T-helper 1 cell treated with Interleukin-12 subunit alpha and Interleukin-12 subunit beta and Interleukin-4 antibody, amounts not matched to agents 30 ng/mL and 1 ng/mL, for 36 hours (primary cell): ENCODE results near the gene TEX54. TPM values are rescaled to one million over a fixed set of nuclear protein-coding genes. Genes with fewer than 3 reads are reported as not detected.

Experiments
- intact Hi-C: fragments of 100-400 bp; cut with micrococcal nuclease; formaldehyde crosslinking; loops from one replicate; pipeline ENCODE4 v1.15.1; 2024
- total RNA-seq: library from RNA; stranded (reverse); gene quantifications from 2 replicates; pipeline ENCODE4 v1.2.3, GENCODE V29; 2022

TEX54 gene
- total RNA-seq, 1 donor from 2014 or later = not detected

DNA sequence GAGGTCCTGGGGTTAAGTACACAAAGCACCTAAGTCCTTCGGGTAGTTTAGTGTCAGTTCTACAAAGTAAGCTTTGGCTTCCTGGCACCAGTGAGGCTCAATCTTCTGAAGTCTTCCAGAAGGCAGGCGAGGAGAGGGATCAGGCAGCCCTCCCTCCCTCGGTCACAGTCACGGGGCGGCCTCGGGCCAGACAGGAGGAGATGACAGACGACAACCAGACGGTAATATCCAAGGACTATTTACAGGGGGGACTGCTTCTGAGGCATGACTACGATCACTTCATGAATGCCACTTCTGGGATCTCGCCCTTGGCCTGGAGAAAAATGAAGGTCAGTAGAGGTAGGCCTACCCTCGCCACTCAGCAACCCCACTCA lies 40.5 kb downstream of the TEX54 start:
- intact Hi-C loops = loop anchor here (1.0 kb wide), 6 partner anchors 13 to 88 kb away; partner anchors contain the start of genes HNRNPUL2, NXF1, SLC3A2 and STX5

DNA sequence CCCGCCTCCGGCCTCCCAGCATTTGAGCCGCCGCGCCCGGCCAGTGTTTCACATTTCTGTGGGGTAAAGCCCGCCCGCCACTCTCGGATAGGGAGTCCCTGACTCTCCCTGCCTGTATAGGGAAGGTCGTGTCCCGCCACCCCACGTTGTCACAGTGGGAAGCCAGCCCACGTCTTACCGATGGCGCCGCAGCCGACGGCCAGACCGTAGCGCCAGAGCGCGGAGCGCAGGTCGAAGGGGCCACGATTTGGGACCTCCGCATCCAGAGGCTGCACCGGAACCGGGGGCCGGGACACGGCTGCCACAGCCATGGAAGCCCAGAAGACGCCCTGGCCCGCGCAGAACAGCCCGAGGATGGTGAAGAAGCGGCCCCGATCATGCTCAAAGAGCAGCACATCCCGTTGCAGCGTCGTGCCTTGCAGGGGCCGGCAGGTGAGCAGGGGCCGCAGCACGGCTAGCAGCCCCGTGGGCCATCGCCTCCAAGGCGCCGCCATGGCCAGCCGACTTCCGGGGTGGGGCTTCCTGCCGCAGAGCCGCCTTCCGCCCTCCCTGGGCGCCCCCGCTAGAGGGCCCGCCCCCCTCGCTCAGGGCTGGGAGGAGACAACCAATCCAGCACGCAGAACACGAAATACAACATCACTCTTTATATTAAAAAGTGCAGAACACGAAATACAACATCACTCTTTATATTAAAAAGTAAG lies 41.0 kb downstream of the TEX54 start, which contains the start of gene TMEM223:
TSS of gene TMEM223 (minus strand) at position 506 of the 701 bp plus-strand sequence. CDS start at position 494, 12 bp downstream.
- intact Hi-C loops = loop anchor here (1.0 kb wide), 6 partner anchors 14 to 89 kb away; partner anchors contain the start of genes HNRNPUL2, NXF1, SLC3A2 and STX5

DNA sequence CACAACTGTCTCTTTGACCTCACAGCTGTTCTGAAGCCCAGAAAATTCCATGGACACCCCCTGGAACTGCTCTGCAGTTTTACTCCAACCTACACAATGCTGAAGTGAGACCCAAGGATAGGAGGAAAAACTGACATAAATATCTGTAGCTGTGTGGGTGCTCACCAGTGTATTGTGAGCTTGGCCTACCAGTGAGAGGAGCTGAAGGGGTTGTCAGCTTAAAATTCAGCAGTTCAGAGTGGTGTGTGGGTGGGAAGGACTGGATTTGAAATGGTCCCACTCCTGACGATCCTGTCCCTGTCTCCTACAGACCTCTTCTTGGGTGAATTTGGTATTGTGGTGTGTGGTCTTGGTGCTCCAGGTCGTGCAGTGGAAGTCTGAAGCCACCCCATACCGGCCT lies 43.1 kb downstream of the TEX54 start:
- intact Hi-C loops = no loop called here

DNA sequence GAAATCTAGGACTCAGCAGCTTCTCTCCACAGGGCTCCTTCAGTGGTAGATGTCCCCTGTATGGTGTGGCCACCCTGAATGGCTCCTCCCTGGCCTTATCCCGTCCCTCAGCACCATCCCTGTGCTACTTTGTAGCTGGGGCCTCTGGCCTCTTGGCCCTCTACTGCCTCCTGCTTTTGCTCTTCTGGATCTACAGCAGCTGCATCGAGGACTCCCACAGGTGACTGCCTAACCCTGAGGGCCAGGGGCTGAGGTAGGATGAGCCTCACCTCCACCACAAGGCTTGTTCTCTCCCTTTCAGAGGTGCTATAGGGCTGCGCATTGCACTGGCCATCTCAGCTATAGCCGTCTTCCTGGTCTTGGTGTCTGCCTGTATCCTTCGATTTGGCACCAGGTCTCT lies 43.6 kb downstream of the TEX54 start:
- intact Hi-C loops = no loop called here

DNA sequence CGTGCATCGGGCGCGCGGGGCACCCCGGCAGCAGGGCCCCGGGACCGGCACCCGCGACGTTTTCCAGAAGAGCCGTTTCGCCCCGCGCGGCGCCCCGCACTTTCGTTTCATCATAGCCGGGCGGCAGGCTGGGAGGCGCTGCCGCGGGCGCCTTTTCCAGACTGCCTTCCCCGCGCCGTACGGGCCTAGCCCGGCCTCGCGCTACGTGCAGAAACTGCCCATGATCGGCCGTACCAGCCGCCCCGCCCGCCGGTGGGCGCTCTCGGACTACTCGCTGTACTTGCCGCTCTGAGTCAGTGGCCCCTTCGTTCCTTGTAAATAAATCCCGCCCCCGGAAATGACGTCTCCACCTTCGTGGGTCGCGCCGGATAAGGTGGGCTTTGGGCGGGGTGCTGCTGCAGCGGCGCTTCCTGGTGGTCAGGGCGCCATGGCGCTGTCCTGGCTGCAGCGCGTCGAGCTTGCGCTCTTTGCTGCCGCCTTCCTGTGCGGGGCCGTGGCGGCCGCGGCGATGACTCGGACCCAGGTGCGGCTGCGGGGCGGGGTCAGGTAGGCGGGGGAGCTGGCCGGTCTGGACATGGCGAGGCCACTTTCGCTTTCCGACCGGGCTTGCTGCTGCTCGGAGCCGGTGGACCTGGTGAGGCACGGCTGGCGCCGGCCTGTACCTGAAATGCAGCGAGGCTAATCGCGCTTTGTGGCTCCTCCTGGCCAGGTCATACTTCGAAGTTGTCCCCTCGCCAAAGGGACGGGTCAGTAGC lies 45.5 kb downstream of the TEX54 start, which contains the start of gene TMEM179B:
TSS of gene TMEM179B (plus strand) at position 398 of the 755 bp plus-strand sequence. CDS start at position 428, 30 bp downstream.
- intact Hi-C loops = loop anchor here (1.0 to 2.0 kb wide), 11 partner anchors 16 to 188 kb away; partner anchors contain the start of genes NXF1, POLR2G, STX5 and TAF6L

DNA sequence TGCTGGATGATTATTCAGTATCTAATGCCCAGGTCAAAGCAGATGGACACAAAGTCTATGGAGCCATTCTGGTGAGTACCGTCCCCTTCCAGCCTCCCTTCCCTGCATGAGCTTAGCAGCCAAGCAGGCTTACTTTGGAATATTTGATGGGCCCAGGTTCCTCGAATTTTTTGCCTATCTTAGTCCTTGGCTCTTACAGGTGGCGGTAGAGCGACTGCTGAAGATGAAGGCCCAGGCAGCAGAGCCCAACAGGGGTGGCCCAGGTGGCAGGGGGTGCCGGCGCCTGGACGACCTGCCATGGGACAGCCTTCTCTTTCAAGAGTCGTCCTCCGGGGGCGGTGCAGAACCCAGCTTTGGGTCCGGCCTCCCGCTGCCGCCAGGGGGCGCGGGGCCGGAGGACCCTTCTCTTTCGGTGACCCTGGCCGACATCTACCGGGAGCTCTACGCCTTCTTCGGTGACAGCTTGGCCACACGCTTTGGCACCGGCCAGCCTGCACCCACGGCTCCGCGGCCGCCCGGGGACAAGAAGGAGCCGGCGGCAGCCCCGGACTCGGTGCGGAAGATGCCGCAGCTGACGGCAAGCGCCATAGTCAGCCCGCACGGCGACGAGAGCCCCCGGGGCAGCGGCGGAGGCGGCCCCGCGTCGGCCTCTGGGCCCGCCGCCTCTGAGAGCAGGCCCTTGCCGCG lies 46.2 kb downstream of the TEX54 start:
- intact Hi-C loops = loop anchor here (1.0 to 2.0 kb wide), 11 partner anchors 15 to 188 kb away; partner anchors contain the start of genes NXF1, POLR2G, STX5 and TAF6L

DNA sequence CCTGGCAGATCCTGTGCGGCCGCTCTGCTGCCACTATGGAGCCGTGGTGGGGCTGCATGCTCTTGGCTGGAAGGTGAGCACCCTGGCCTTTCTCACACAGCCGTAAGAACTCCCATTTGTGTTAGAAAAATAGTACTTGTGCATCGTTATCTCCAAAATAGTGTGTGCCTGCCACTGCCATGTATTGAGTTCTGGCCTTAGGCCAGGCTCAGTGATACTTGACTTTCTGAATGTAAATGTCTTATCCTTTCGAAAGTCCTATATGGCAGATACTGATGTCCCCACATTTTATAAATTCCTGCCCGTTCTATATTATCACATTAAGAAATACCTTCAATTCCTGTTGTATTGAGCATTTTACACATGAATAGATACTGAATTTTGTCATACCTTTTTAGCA lies 49.9 kb downstream of the TEX54 start:
- intact Hi-C loops = no loop called here

Other genes with a start within 250 kb of the TEX54 start
- gene TUT1, start 241.3 kb downstream of the TEX54 start, total RNA-seq = 24.2 and 31.3 TPM in 2 replicates
- gene MTA2, start 231.0 kb downstream of the TEX54 start, total RNA-seq = 235 and 238 TPM in 2 replicates
- 141 and 150 TPM in 2 replicates for gene EML3, start 220.1 kb downstream of the TEX54 start, total RNA-seq
- 1.1 and 2.7 TPM in 2 replicates for gene ROM1, start 219.6 kb downstream of the TEX54 start, total RNA-seq
- gene B3GAT3, start 210.9 kb downstream of the TEX54 start, total RNA-seq = 70.6 and 77.1 TPM in 2 replicates
- 285 and 289 TPM in 2 replicates for gene GANAB, start 186.2 kb downstream of the TEX54 start, total RNA-seq
- gene INTS5, start 179.5 kb downstream of the TEX54 start, total RNA-seq = 31.4 and 32.3 TPM in 2 replicates
- gene C11orf98, start 167.6 kb downstream of the TEX54 start, total RNA-seq = 110 and 112 TPM in 2 replicates
- gene CSKMT, start 167.5 kb downstream of the TEX54 start, total RNA-seq = 26.4 and 26.7 TPM in 2 replicates
- 7.8 and 8.0 TPM in 2 replicates for gene UQCC3, start 161.2 kb downstream of the TEX54 start, total RNA-seq
- 18.3 and 20.9 TPM in 2 replicates for gene LBHD1, start 160.6 kb downstream of the TEX54 start, total RNA-seq
- 126 and 127 TPM in 2 replicates for gene UBXN1, start 153.8 kb downstream of the TEX54 start, total RNA-seq
- gene LRRN4CL, start 143.3 kb downstream of the TEX54 start, total RNA-seq = 0.17 and 0.20 TPM in 2 replicates
- gene BSCL2, start 125.4 kb downstream of the TEX54 start, total RNA-seq = 34.4 and 35.0 TPM in 2 replicates
- gene GNG3, start 125.2 kb downstream of the TEX54 start, total RNA-seq = not detected in 2 replicates
- 63.6 and 64.3 TPM in 2 replicates for gene HNRNPUL2, start 105.4 kb downstream of the TEX54 start, total RNA-seq
- 49.8 and 51.5 TPM in 2 replicates for gene TTC9C, start 104.4 kb downstream of the TEX54 start, total RNA-seq
- gene ZBTB3, start 78.7 kb downstream of the TEX54 start, total RNA-seq = 13.8 and 14.0 TPM in 2 replicates
- 108 and 112 TPM in 2 replicates for gene POLR2G, start 71.3 kb downstream of the TEX54 start, total RNA-seq
- gene TAF6L, start 61.4 kb downstream of the TEX54 start, total RNA-seq = 22.2 and 23.8 TPM in 2 replicates
- 48.8 and 53.1 TPM in 2 replicates for gene TMEM179B, start 45.4 kb downstream of the TEX54 start, total RNA-seq
- gene TMEM223, start 40.8 kb downstream of the TEX54 start, total RNA-seq = 17.6 and 18.4 TPM in 2 replicates
- 97.3 and 97.4 TPM in 2 replicates for gene NXF1, start 27.4 kb downstream of the TEX54 start, total RNA-seq
- 45.9 and 50.5 TPM in 2 replicates for gene STX5, start 790 bp downstream of the TEX54 start, total RNA-seq
- 81.3 and 82.3 TPM in 2 replicates for gene WDR74, start 6.7 kb upstream of the TEX54 start, total RNA-seq
- 202 and 204 TPM in 2 replicates for gene SLC3A2, start 48.1 kb upstream of the TEX54 start, total RNA-seq
- not detected in 2 replicates for gene CHRM1, start 88.5 kb upstream of the TEX54 start, total RNA-seq
- not detected in 2 replicates for gene SLC22A6, start 152.1 kb upstream of the TEX54 start, total RNA-seq
- gene SLC22A8, start 183.0 kb upstream of the TEX54 start, total RNA-seq = not detected in 2 replicates